GM12891 (cell line): ENCODE measurements around the gene CACNA1H.
"Not testable (repeated sequence)": the region's sequence is repeated elsewhere in the genome, so short reads cannot be mapped to it uniquely, and the experiment has no call there.

Source experiments
- PAX5 ChIP-seq: IDR thresholded peaks from 2 replicates; pipeline ENCODE4 v1.6.1; 2011; ENCODE audit warnings: low read length, moderate library complexity, mild to moderate bottlenecking; ENCODE audit not compliant: insufficient read depth, severe bottlenecking
- POLR2A ChIP-seq: IDR thresholded peaks from 2 replicates; pipeline ENCODE4 v1.6.1; 2011; ENCODE audit warnings: low read depth, low read length, control low read depth
- POLR2AphosphoS5 ChIP-seq: IDR thresholded peaks from 2 replicates; pipeline ENCODE4 v1.6.1; 2011; ENCODE audit warnings: low read depth, low read length, control low read depth
- TAF1 ChIP-seq: IDR thresholded peaks from 2 replicates; pipeline ENCODE4 v1.6.1; 2011; ENCODE audit warnings: low read depth, low read length, control low read depth

- TF ChIP-seq POLR2AphosphoS5, TAF1, POLR2A, PAX5: not testable (repeated sequence)
Observed at GRCh38 chr16:1243363-1243762, 90.5 kb downstream of the CACNA1H start.
